Subcutaneous adipose tissue (tissue), 4 donors: ENCODE results near the gene DPP4. TPM values are rescaled to one million over a fixed set of nuclear protein-coding genes. Genes with fewer than 3 reads are reported as not detected.

Source experiments
- CTCF ChIP-seq: fragments of 450-650 bp; IDR thresholded peaks from one replicate; pipeline ENCODE4 v1.5.1; 2016; ENCODE audit warnings: low read depth, mild to moderate bottlenecking, control low read depth, antibody characterized with exemption, moderate library complexity
- total RNA-seq, 4 donors: library from RNA; depleted of rRNA; stranded (reverse); fragments of >200 nt; gene quantifications; one replicate each; pipeline ENCODE4 v1.1.0, GENCODE V29; 2016

Gene DPP4
- total RNA-seq: 10 to 100 TPM; 11.5 to 17.8 (median 16.3) TPM

- TF ChIP-seq CTCF: no peak
These were observed at the start of gene DPP4 for GRCh38 chr2:162073888-162074631. Gene DPP4 (minus strand): TSS chr2:162074215. CDS start chr2:162073981, 234 bp downstream.

GRCh38 chr2:162118166-162119031 is 44.4 kb upstream of the DPP4 start:
- TF ChIP-seq CTCF: no peak

GRCh38 chr2:162116352-162116751 is 42.3 kb upstream of the DPP4 start:
- TF ChIP-seq CTCF: no peak

- no peak for TF ChIP-seq CTCF
These were observed 41.1 kb upstream of the DPP4 start for GRCh38 chr2:162115076-162115475.

GRCh38 chr2:162114271-162114670 is 40.3 kb upstream of the DPP4 start:
- no peak for TF ChIP-seq CTCF

GRCh38 chr2:162113776-162114168 is 39.8 kb upstream of the DPP4 start:
- no peak for TF ChIP-seq CTCF

GRCh38 chr2:162113088-162113775 is 39.2 kb upstream of the DPP4 start:
- TF ChIP-seq CTCF: no peak
